Calu3 (cell line): ENCODE results near the gene VIL1. TPM values are rescaled to one million over a fixed set of nuclear protein-coding genes. Genes with fewer than 3 reads are reported as not detected.
A peak's percentile ranks its signal among the peaks of the same experiment; 100 is the strongest.

ENCODE experiments used
- BruUV-seq: library from RNA; stranded (reverse); fragments of 400-500 nt; replicated peaks from 2 replicates; lab custom pipeline; 2021; lab: Mats Ljungman, UMichigan
- CTCF ChIA-PET: fragments of 300-600 bp; sonication (Branson Sonifier 250); formaldehyde crosslinking; loops from one replicate; lab custom pipeline; 2022; ENCODE audit warnings: antibody characterized with exemption; lab: Charles Lee
- DNase-seq: peaks from one replicate; pipeline ENCODE4 v3.0.0; 2022
- H3K27ac Mint-ChIP-seq: one replicate; pipeline ENCODE4 v1.8.0; 2022; ENCODE audit warnings: mixed read lengths; ENCODE audit not compliant: unreplicated experiment
- H3K27me3 Mint-ChIP-seq: one replicate; pipeline ENCODE4 v1.8.0; 2022; ENCODE audit warnings: mixed read lengths; ENCODE audit not compliant: unreplicated experiment
- H3K36me3 Mint-ChIP-seq: one replicate; pipeline ENCODE4 v1.8.0; 2022; ENCODE audit warnings: mild to moderate bottlenecking, moderate library complexity, mixed read lengths; ENCODE audit not compliant: insufficient read depth, unreplicated experiment
- H3K4me1 Mint-ChIP-seq: one replicate; pipeline ENCODE4 v1.8.0; 2022; ENCODE audit warnings: mild to moderate bottlenecking, low read depth, mixed read lengths; ENCODE audit not compliant: unreplicated experiment
- H3K4me3 Mint-ChIP-seq: one replicate; pipeline ENCODE4 v1.8.0; 2022; ENCODE audit warnings: mild to moderate bottlenecking, low read depth, moderate library complexity, mixed read lengths; ENCODE audit not compliant: unreplicated experiment
- H3K9me3 Mint-ChIP-seq: one replicate; pipeline ENCODE4 v1.8.0; 2022; ENCODE audit warnings: low read depth, mixed read lengths; ENCODE audit not compliant: unreplicated experiment
- CTCF ChIP-seq: fragments of 200-600 bp; IDR thresholded peaks from one replicate; pipeline ENCODE4 v1.8.0; 2022; ENCODE audit warnings: antibody characterized with exemption; ENCODE audit not compliant: unreplicated experiment
- intact Hi-C: fragments of 100-400 bp; cut with micrococcal nuclease; formaldehyde crosslinking; loops from one replicate; pipeline ENCODE4 v1.10.0; 2022; ENCODE audit not compliant: unreplicated experiment
- total RNA-seq: library from RNA; stranded (reverse); gene quantifications from 2 replicates; pipeline ENCODE4 v1.2.3, GENCODE V29; 2022

VIL1 gene
- total RNA-seq, 1 experiment from 2014 or later, result 9.0 TPM

- H3K9me3 Mint-ChIP-seq, result no peaks in the 10 kb centered on the region
- H3K27ac Mint-ChIP-seq, result no peak overlapping the region
- DNase-seq, result no peak
- CTCF ChIA-PET, result no interaction called here
- BruUV-seq, result no TSS peak
- peaks cover 77% of the 10 kb centered on the region for H3K36me3 Mint-ChIP-seq
- peaks cover 31% of the 10 kb centered on the region for H3K4me1 Mint-ChIP-seq
- H3K4me3 Mint-ChIP-seq, result no peak overlapping the region
- intact Hi-C loops, result no loop called here
- no peak for TF ChIP-seq CTCF
- no peaks in the 10 kb centered on the region for H3K27me3 Mint-ChIP-seq
Measured at GRCh38 chr2:218402911-218403411, 16.0 kb upstream of the VIL1 start.

- DNase-seq, result no peak
- peaks cover 72% of the 10 kb centered on the region for H3K36me3 Mint-ChIP-seq
- no peaks in the 10 kb centered on the region for H3K9me3 Mint-ChIP-seq
- TF ChIP-seq CTCF, result no peak
- no TSS peak for BruUV-seq
- H3K27ac Mint-ChIP-seq, result no peak overlapping the region
- H3K27me3 Mint-ChIP-seq, result no peaks in the 10 kb centered on the region
- intact Hi-C loops, result no loop called here
- peaks cover 31% of the 10 kb centered on the region for H3K4me1 Mint-ChIP-seq
- H3K4me3 Mint-ChIP-seq, result no peak overlapping the region
- CTCF ChIA-PET, result no interaction called here
Measured at GRCh38 chr2:218403810-218404209, 15.1 kb upstream of the VIL1 start.

- H3K36me3 Mint-ChIP-seq, result peaks cover 70% of the 10 kb centered on the region
- H3K27ac Mint-ChIP-seq, result no peak overlapping the region
- no peaks in the 10 kb centered on the region for H3K27me3 Mint-ChIP-seq
- TF ChIP-seq CTCF, result no peak
- peaks cover 31% of the 10 kb centered on the region for H3K4me1 Mint-ChIP-seq
- H3K9me3 Mint-ChIP-seq, result no peaks in the 10 kb centered on the region
- no peak for DNase-seq
- CTCF ChIA-PET, result interaction anchor here (0.6 kb wide), 1 partner anchor 58 kb away, joined by 5 read pairs; no protein-coding TSS in a partner anchor
- BruUV-seq, result no TSS peak
- no peak overlapping the region for H3K4me3 Mint-ChIP-seq
- intact Hi-C loops, result no loop called here
Measured at GRCh38 chr2:218404351-218405085, 14.4 kb upstream of the VIL1 start.

- BruUV-seq, result TSS peak; percentile 27
- TF ChIP-seq CTCF, result no peak
- no peak for DNase-seq
- Mint-ChIP-seq H3K4me3 (peak overlapping the region; percentile 70), H3K27ac (peak overlapping the region; percentile 96), H3K27me3 (no peaks in the 10 kb centered on the region), H3K36me3 (peaks cover 63% of the 10 kb centered on the region), H3K4me1 (peaks cover 31% of the 10 kb centered on the region), H3K9me3 (no peaks in the 10 kb centered on the region)
- CTCF ChIA-PET, result interaction anchor here (0.6 to 0.9 kb wide), 2 partner anchors 57 to 59 kb away, joined by 3 to 5 read pairs; no protein-coding TSS in a partner anchor
- intact Hi-C loops, result no loop called here
Measured at GRCh38 chr2:218405086-218405745, 13.7 kb upstream of the VIL1 start.
